ENCODE data around the gene DNAH14. TPM values are rescaled to one million over a fixed set of nuclear protein-coding genes. Genes with fewer than 3 reads are reported as not detected.

Gene DNAH14
- total and polyA plus RNA-seq, 2 of the 13 experiments (the other 11 are each of a cell fraction or from before 2014, with no cell fraction given): 4.5 to 27.5 TPM

GRCh38 chr1:225428068-225428880 is 498.8 kb downstream of the DNAH14 start (continued):
- TF ChIP-seq IRF9 (CRISPR knock-in tag; IDR thresholded peaks at IDR 0.05; ENCODE audit: borderline replicate concordance) (peak; percentile 83), DNMT1 (CRISPR knock-in tag; IDR thresholded peaks at IDR 0.05) (no peak), FOXK1 (CRISPR knock-in tag; IDR thresholded peaks at IDR 0.05; ENCODE audit: borderline replicate concordance, low read depth) (no peak), ZNF550 (CRISPR knock-in tag; IDR thresholded peaks at IDR 0.05; ENCODE audit: borderline replicate concordance) (no peak), RFX3 (CRISPR knock-in tag; IDR thresholded peaks at IDR 0.05) (no peak), ZBTB49 (CRISPR knock-in tag; IDR thresholded peaks at IDR 0.05; ENCODE audit: borderline replicate concordance) (no peak), ZNF597 (CRISPR knock-in tag; IDR thresholded peaks at IDR 0.05) (no peak), HDAC6 (IDR thresholded peaks at IDR 0.05; ENCODE audit: low read depth, low read length) (no peak), ZUFSP (CRISPR knock-in tag; IDR thresholded peaks at IDR 0.05; ENCODE audit: borderline replicate concordance) (no peak), KMT2B (CRISPR knock-in tag; IDR thresholded peaks at IDR 0.05) (no peak), RFX1 (IDR thresholded peaks at IDR 0.05) (no peak), ZNF713 (CRISPR knock-in tag; IDR thresholded peaks at IDR 0.05) (no peak), ZNF225 (CRISPR knock-in tag; IDR thresholded peaks at IDR 0.05) (peak; percentile 51), ZNF33A (CRISPR knock-in tag; IDR thresholded peaks at IDR 0.05; ENCODE audit: borderline replicate concordance) (0 out of 2 replicates have a peak, but pooled peaks have one; percentile 37), FOXC1 (CRISPR knock-in tag; IDR thresholded peaks at IDR 0.05; ENCODE audit: borderline replicate concordance) (peak; percentile 54; the same call in 1 of the 2 replicates), MED13 (CRISPR knock-in tag; IDR thresholded peaks at IDR 0.05) (no peak), PRMT3 (CRISPR knock-in tag; IDR thresholded peaks at IDR 0.05; ENCODE audit: borderline replicate concordance, low read depth) (0 out of 2 replicates have a peak, but pooled peaks have one; percentile 30), TFDP2 (CRISPR knock-in tag; IDR thresholded peaks at IDR 0.05) (peak; percentile 90), HNRNPLL (IDR thresholded peaks at IDR 0.05; ENCODE audit: low read depth, low read length, poor library complexity, severe bottlenecking) (peak; percentile 33), KMT2A (CRISPR knock-in tag; IDR thresholded peaks at IDR 0.05) (peak; percentile 64)
